A673 (cell line): ENCODE results near the gene DTNA.

Source experiments
- EZH2 ChIP-seq: fragments of 200-600 bp; sonication (generic); IDR thresholded peaks from 2 replicates; pipeline ENCODE4 v1.6.1; 2017; ENCODE audit warnings: borderline replicate concordance, low read depth, mild to moderate bottlenecking, mixed read lengths, antibody characterized with exemption, low read length; ENCODE audit not compliant: poor library complexity, severe bottlenecking
- TF ChIP-seq, protein P1 (sequence below): fragments of 300-800, 200-600 bp; sonication (generic); conservative IDR thresholded peaks from 2 replicates; pipeline ENCODE4 v1.5.1; 2017; ENCODE audit warnings: low read depth, mild to moderate bottlenecking, antibody characterized with exemption, low read length, moderate library complexity, mixed read lengths

DNA sequence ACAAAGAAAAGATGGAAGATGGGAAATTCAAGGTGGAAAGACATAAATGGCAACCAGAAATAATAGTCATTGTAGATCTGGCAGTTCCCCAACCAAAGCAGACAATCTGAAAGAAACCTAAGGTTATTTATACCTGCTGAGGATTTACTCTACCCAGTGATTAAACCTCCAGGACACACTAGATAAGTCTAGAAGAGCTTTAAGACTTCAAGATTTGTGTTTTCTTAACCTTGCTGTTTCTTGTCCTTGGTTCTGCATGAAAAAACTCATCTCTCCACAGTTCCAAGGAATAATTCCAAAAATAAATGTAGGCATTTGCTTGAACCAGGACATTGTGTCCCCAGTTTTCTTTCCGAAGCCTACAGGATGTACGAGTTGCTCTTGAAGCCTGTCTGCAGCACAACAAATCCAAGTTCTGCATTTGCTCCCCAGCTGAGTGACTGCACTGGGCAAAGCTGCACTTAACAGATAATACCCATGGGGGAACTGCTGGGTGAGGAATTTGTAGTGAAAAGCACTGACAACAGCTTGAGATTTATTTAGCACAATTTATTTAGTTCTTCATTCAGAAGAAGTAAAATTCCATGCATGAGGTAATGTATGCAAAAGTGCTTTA lies 19.8 kb downstream of the DTNA start:
- TF ChIP-seq, protein P1, sequence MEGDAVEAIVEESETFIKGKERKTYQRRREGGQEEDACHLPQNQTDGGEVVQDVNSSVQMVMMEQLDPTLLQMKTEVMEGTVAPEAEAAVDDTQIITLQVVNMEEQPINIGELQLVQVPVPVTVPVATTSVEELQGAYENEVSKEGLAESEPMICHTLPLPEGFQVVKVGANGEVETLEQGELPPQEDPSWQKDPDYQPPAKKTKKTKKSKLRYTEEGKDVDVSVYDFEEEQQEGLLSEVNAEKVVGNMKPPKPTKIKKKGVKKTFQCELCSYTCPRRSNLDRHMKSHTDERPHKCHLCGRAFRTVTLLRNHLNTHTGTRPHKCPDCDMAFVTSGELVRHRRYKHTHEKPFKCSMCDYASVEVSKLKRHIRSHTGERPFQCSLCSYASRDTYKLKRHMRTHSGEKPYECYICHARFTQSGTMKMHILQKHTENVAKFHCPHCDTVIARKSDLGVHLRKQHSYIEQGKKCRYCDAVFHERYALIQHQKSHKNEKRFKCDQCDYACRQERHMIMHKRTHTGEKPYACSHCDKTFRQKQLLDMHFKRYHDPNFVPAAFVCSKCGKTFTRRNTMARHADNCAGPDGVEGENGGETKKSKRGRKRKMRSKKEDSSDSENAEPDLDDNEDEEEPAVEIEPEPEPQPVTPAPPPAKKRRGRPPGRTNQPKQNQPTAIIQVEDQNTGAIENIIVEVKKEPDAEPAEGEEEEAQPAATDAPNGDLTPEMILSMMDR, result no peak
- no peak for TF ChIP-seq EZH2
